IPS-NIHi7 (cell line): ENCODE measurements around the gene GCSAML.
"Not testable (repeated sequence)": the region's sequence is repeated elsewhere in the genome, so short reads cannot be mapped to it uniquely, and the experiment has no call there.

Source experiments
- DNase-seq: peaks from one replicate; pipeline ENCODE4 v3.0.0; 2012; ENCODE audit warnings: mixed read lengths; ENCODE audit errors: extremely low spot score

The GCSAML gene

GRCh38 chr1:247548769-247549182 is at the start of gene GCSAML:
TSS of gene GCSAML (plus strand) at chr1:247549134. CDS start at chr1:247549192, 58 bp downstream.
- DNase-seq, result no peak

GRCh38 chr1:247500865-247501264 is 48.1 kb upstream of the GCSAML start:
- DNase-seq, result no peak

GRCh38 chr1:247506831-247507230 is 42.1 kb upstream of the GCSAML start:
- no peak for DNase-seq

GRCh38 chr1:247517795-247518612 is 30.9 kb upstream of the GCSAML start:
- DNase-seq, result no peak

- no peak for DNase-seq
Observed at GRCh38 chr1:247518613-247518891, 30.4 kb upstream of the GCSAML start.

- DNase-seq, result not testable (repeated sequence)
Observed at GRCh38 chr1:247521886-247522285, 27.0 kb upstream of the GCSAML start.

- no peak for DNase-seq
Observed at GRCh38 chr1:247528812-247529474, 20.0 kb upstream of the GCSAML start.

GRCh38 chr1:247529771-247530355 is 19.1 kb upstream of the GCSAML start:
- no peak for DNase-seq

GRCh38 chr1:247530785-247531184 is 18.1 kb upstream of the GCSAML start:
- no peak for DNase-seq

GRCh38 chr1:247531937-247532336 is 17.0 kb upstream of the GCSAML start:
- DNase-seq, result no peak

- no peak for DNase-seq
Observed at GRCh38 chr1:247535402-247535801, 13.5 kb upstream of the GCSAML start.

- DNase-seq, result no peak
Observed at GRCh38 chr1:247536340-247536739, 12.6 kb upstream of the GCSAML start, which contains the start of gene OR2C3. TSS of gene OR2C3 (minus strand) at chr1:247536440. CDS start at chr1:247532511, 3,929 bp downstream.

GRCh38 chr1:247538561-247538960 is 10.4 kb upstream of the GCSAML start:
- no peak for DNase-seq

- DNase-seq, result no peak
Observed at GRCh38 chr1:247539215-247539614, 9.7 kb upstream of the GCSAML start.

- DNase-seq, result no peak
Observed at GRCh38 chr1:247540581-247540980, 8.4 kb upstream of the GCSAML start.

- no peak for DNase-seq
Observed at GRCh38 chr1:247542811-247543210, 6.1 kb upstream of the GCSAML start.

- no peak for DNase-seq
Observed at GRCh38 chr1:247548092-247548491, 842 bp upstream of the GCSAML start.

GRCh38 chr1:247551721-247552120 is 2.8 kb downstream of the GCSAML start:
- no peak for DNase-seq

- no peak for DNase-seq
Observed at GRCh38 chr1:247552231-247552630, 3.3 kb downstream of the GCSAML start.

- DNase-seq, result no peak
Observed at GRCh38 chr1:247557926-247558674, 9.2 kb downstream of the GCSAML start.

- no peak for DNase-seq
Observed at GRCh38 chr1:247561711-247562110, 12.8 kb downstream of the GCSAML start.

GRCh38 chr1:247562198-247562597 is 13.3 kb downstream of the GCSAML start:
- no peak for DNase-seq
